ENCODE data around the gene FARP2.
"Not testable (repeated sequence)": the region's sequence is repeated elsewhere in the genome, so short reads cannot be mapped to it uniquely, and the experiment has no call there.

Gene FARP2

DNA sequence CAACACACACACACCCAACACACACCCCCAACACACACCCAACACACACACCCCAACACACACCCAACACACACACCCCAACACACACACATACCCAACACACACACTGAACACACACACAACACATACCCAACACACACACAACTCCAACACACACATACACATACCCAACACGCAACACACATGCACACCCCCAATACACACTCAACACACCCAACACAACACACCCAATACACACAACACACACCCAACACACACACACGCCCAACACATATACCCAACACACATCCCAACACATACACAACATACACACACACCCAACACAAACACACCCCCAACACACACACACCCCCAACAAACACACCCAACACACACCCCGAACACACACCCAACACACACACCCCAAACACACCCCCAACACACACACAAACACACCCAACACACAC lies 160.5 kb downstream of the FARP2 start:
- in situ Hi-C loops (cut with HindIII; ENCODE audit: low sequenced_read_pairs): no loop called here

GRCh38 chr2:241517297-241517696 lies 161.2 kb downstream of the FARP2 start:
- in situ Hi-C loops (cut with HindIII; ENCODE audit: low sequenced_read_pairs): no loop called here

- in situ Hi-C loops (cut with HindIII; ENCODE audit: low sequenced_read_pairs): no loop called here
These were observed 163.6 kb downstream of the FARP2 start for GRCh38 chr2:241519669-241520068.

GRCh38 chr2:241522477-241522876 lies 166.4 kb downstream of the FARP2 start:
- in situ Hi-C loops (cut with HindIII; ENCODE audit: low sequenced_read_pairs): no loop called here

GRCh38 chr2:241525818-241526780 lies 170.0 kb downstream of the FARP2 start:
- in situ Hi-C loops (cut with HindIII; ENCODE audit: low sequenced_read_pairs): not testable (repeated sequence)

DNA sequence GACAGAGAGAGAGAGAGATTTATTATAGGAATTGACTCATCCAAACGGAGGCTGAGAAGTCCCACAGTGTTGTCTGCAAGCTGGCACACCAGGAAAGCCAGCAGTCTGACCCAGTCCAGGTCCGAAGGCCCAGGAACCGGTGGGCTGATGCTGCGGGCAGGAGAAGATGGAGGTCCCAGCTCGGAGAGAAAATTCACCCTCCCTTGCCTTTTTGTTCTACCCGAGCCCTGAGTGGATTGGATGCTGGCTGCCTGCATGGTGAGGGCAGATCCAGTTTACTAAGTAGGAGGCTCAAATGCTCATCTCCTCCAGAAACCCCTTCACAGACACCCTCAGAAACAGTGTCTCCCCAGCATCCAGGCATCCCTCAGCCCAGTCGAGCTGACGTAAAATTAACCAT lies 174.5 kb downstream of the FARP2 start:
- in situ Hi-C loops (cut with HindIII; ENCODE audit: low sequenced_read_pairs): no loop called here

GRCh38 chr2:241531161-241531722 lies 175.2 kb downstream of the FARP2 start:
- in situ Hi-C loops (cut with HindIII; ENCODE audit: low sequenced_read_pairs): no loop called here

DNA sequence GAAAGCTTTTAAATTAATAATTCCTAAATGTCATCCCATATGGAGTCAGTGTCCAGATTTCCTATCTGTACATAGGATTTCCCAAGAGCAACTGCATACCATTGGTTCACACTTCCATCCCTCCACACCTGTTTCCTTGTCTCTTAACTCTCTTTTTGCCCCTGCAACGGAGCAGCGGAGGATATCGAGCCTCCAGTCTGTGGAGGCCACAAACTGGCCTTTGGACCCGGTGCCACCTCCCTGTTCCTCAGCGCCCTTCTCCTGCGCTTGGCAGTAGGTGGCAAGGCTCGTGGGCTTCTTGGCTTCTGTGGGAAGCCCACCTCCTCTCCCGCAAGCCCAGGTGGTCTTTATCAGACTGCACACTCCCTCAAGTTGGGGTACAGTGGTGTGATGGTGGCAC lies 176.1 kb downstream of the FARP2 start:
- in situ Hi-C loops (cut with HindIII; ENCODE audit: low sequenced_read_pairs): no loop called here

DNA sequence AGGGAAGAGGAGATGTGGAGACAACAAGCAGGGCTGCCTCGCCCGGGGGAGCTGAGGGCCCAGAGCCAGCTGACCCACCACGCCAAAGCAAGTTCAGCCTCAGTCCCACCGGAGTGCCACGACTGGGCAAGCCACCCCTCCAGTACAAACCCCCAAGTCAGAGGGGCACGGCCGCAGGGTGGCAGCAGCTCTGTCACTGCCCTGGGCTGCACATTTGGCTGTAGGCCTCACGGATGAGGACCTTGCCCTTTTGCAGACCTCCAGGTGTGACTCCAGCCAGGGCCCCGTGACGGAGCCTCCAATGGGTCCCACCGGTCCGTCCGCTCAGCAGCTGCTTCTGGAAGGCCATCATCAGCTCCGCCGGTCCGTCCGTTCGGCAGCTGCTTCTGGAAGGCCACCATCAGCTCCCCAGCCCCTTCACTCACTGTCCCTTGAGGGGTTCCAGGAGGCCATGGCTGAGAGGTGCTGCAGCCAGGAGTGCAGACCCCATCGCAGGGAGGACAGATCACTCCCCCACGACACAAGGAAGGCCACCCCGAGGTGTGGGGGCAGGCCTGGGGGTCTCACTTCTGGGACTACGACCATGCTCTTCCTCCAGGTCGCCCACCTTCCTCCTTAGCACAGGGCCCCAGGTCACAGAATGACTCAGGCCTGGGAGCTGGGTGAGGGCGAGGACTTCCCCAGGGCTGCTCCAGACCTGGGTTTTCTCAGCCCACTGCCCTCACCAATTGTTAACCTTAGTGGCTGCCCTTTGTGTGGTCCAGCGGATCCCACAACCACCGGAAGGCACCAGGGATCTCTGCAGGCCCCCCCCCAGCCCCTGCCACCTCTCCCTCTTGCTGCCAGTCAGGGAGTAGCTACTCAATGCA lies 176.9 kb downstream of the FARP2 start:
- in situ Hi-C loops (cut with HindIII; ENCODE audit: low sequenced_read_pairs): no loop called here

DNA sequence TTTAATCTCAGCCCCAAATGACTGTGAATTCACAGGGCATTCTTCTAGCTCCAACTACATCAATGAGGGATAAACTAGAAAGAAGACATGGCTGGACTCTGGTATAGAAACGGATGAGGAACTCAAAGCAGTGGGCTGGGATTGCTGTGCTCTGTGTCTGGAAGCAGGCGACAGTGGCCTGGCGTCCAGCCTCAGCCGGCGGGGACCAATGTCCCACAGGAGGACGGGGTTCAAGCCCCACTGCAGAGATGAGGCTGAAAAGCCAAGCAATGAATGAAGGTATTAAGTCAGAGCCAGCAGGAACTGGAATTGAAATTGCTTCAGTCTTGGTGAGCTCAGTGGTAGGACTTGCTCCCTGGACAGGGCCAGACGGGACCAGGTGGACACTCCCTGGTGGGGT lies 178.2 kb downstream of the FARP2 start:
- in situ Hi-C loops (cut with HindIII; ENCODE audit: low sequenced_read_pairs): no loop called here

GRCh38 chr2:241534701-241535375 lies 178.8 kb downstream of the FARP2 start:
- in situ Hi-C loops (cut with HindIII; ENCODE audit: low sequenced_read_pairs): no loop called here

DNA sequence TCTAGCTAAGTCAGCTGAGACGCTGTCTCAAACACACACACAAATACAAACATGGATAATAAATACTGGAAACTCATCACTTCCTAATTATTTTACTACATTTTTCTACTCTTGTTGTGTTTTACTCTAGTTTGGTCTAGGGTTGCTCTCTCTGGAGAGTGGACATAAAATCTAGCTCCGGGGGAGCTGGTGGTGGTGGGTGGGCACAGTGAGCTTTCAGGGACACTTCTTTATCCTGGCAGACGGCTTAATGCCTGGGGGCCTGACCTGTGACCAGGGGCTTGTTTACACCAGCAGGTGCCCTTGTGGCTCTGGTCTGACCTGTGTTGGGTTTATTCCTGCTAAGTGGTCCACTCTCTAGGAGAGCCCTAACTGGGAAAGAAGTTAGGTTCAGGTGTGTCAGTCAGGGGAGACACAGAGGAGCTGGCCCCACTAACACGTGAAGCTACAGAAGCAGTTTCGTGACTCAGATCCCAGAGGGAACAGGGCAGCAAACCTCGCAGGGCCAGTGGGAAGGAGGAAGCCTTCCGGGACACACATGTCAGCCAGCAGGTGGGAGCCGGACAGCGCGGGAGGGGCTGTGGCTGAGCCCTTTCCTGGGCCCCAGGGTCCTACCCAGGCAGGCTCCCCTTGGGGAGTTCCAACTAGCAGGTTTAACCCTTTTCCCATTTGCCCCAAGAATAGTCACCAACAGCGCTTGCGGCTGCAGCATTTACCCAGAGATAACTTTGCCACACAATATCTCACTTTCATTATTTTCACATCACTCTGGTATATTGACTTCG lies 180.0 kb downstream of the FARP2 start:
- in situ Hi-C loops (cut with HindIII; ENCODE audit: low sequenced_read_pairs): no loop called here

- in situ Hi-C loops (cut with HindIII; ENCODE audit: low sequenced_read_pairs): no loop called here
These were observed 182.9 kb downstream of the FARP2 start for GRCh38 chr2:241538838-241539615.

- in situ Hi-C loops (cut with HindIII; ENCODE audit: low sequenced_read_pairs): no loop called here
These were observed 183.7 kb downstream of the FARP2 start for GRCh38 chr2:241539616-241540374.

- in situ Hi-C loops (cut with HindIII; ENCODE audit: low sequenced_read_pairs): no loop called here
These were observed 184.3 kb downstream of the FARP2 start for GRCh38 chr2:241540401-241540770.

- in situ Hi-C loops (cut with HindIII; ENCODE audit: low sequenced_read_pairs): no loop called here
These were observed 184.9 kb downstream of the FARP2 start for GRCh38 chr2:241540771-241541561.

DNA sequence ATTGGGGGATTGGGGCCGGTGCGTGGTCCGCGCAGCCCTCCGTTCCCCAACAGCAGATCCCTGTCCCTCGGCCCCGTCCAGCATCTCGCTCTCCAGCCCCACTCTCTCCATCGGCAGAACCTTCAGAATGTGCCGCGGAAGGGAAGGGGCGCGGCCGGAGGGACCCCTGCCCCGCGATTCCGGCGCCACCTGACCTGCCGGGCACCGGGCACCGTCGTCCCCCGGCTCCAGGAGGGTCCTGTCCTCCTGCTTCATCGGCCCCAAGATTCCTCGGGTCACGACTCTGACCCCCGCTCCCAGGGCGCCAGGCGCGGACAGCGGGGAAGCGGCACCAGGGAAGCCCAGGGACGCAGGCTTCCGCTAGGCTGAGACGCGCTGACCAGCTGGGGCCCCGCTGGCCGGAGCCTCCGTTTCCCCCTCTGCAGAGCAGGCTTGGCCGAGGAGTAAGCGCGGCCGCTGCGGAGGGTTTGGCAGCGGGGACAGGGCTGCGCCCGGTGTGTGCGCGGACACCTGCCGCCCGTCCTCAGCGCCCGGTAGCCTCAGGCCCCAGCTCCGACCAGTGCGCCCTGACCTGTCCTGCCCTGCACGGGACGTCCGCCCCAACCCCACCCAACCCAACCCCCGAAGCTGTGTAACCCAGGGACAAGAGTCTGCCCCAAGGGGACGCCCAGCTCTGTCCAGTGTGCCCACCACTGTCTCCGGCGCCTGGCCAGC lies 185.6 kb downstream of the FARP2 start:
- in situ Hi-C loops (cut with HindIII; ENCODE audit: low sequenced_read_pairs): no loop called here
